Upper lobe of right lung (tissue), 1 donor: ENCODE measurements around the gene GXYLT1. TPM values are rescaled to one million over a fixed set of nuclear protein-coding genes. Genes with fewer than 3 reads are reported as not detected.
"Not testable (repeated sequence)": the region's sequence is repeated elsewhere in the genome, so short reads cannot be mapped to it uniquely, and the experiment has no call there.

Experiments
- ATAC-seq: fragments of 200-7000 bp; cut with Tn5 transposase; one replicate; pipeline ENCODE4 v1.9.1; 2020; ENCODE audit warnings: mild to moderate bottlenecking, moderate library complexity
- DNase-seq: peaks from one replicate; pipeline ENCODE4 v3.0.0-alpha.2; 2020
- H3K27ac ChIP-seq: fragments of 200-600 bp; one replicate; pipeline ENCODE4 v1.8.0; 2022
- H3K27me3 ChIP-seq: fragments of 200-600 bp; one replicate; pipeline ENCODE4 v1.8.0; 2022; ENCODE audit warnings: mild to moderate bottlenecking
- H3K36me3 ChIP-seq: fragments of 200-600 bp; one replicate; pipeline ENCODE4 v1.8.0; 2022
- H3K4me1 ChIP-seq: fragments of 200-600 bp; one replicate; pipeline ENCODE4 v1.8.0; 2022
- H3K4me3 ChIP-seq: fragments of 200-600 bp; one replicate; pipeline ENCODE4 v1.8.0; 2022; ENCODE audit warnings: mild to moderate bottlenecking
- H3K9me3 ChIP-seq: fragments of 200-600 bp; one replicate; pipeline ENCODE4 v1.8.0; 2022
- intact Hi-C: fragments of 100-400 bp; cut with DNase I; formaldehyde crosslinking; loops from one replicate; pipeline ENCODE4 v1.11.0; 2022
- long read RNA-seq: library from polyadenylated mRNA; unstranded; transcript quantifications from one replicate; pipeline ENCODE4 v2.0.0, GENCODE V29; 2021
- total RNA-seq: library from RNA; stranded (reverse); fragmentation: NEBNext Ultra II Directional; extraction: Animal tissue kit (Norgen Biotek cat#: 25700); gene quantifications from one replicate; pipeline ENCODE4 v1.2.1, GENCODE V29; 2021
- TF ChIP-seq, protein P1 (sequence below): fragments of 200-600 bp; IDR thresholded peaks from one replicate; pipeline ENCODE4 v1.8.0; 2022; ENCODE audit warnings: antibody characterized with exemption
- donor health status: DM: no; HTN: yes; CAD: no; lungs with severe emphysema.

GXYLT1 gene, protein sequence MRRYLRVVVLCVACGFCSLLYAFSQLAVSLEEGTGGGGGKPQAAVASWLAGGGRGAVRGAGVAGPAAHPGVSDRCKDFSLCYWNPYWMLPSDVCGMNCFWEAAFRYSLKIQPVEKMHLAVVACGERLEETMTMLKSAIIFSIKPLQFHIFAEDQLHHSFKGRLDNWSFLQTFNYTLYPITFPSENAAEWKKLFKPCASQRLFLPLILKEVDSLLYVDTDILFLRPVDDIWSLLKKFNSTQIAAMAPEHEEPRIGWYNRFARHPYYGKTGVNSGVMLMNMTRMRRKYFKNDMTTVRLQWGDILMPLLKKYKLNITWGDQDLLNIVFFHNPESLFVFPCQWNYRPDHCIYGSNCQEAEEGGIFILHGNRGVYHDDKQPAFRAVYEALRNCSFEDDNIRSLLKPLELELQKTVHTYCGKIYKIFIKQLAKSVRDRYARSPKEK
- 15.7 TPM for total RNA-seq
- long read RNA-seq, full-length matches to known transcripts, result 19 of 23 reads
- long read RNA-seq, partial matches to known transcripts, result 1 of 23 reads
- long read RNA-seq, other reads (novel, unspliced or antisense), result 3 of 23 reads

DNA sequence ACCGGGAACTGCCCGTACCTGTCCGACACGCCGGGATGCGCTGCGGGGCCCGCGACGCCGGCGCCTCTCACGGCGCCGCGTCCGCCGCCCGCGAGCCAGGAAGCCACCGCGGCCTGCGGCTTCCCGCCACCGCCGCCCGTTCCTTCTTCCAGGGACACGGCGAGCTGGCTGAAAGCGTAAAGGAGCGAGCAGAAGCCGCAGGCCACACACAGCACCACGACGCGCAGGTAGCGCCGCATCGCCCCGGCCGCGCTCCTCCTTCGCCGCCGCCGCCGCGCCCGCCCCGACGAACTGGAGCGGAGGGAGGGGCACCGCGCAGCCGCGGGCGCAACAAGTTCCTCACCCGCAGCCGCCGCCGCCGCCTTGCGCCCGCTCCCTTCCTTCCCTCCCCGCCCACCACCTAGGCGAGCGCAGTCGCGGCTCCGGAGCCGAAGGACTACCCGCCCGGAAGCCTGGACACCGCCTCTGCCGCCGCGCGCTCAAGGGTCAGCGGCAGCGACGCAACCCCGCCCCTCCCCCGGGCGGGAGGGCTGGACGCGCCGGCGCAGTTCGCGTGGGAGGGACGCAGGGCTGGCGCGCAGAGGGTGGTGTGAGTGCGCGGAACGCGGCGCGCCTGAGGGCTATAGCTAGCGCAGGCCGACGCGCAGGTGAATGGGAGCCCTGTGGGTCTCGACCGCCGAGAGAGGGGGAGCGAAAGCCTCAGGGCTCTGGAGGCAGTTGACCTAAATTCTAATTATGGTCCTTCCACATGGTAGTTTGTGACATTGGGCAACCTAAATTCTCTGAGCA is at the start of gene GXYLT1:
TSS of gene GXYLT1 (minus strand) at position 467 of the 789 bp plus-strand sequence. CDS start at position 239, 228 bp downstream.
- Histone ChIP-seq H3K27ac (peak within 1 kb of the TSS; percentile 83), H3K9me3 (no peaks in the 10 kb centered on the region), H3K4me1 (peaks cover 17% of the 10 kb centered on the region), H3K4me3 (peak within 1 kb of the TSS; percentile 66), H3K36me3 (no peaks in the 10 kb centered on the region), H3K27me3 (no peaks in the 10 kb centered on the region)
- peak; percentile 98 for ATAC-seq
- DNase-seq, result peak; percentile 98
- TF ChIP-seq, protein P1, sequence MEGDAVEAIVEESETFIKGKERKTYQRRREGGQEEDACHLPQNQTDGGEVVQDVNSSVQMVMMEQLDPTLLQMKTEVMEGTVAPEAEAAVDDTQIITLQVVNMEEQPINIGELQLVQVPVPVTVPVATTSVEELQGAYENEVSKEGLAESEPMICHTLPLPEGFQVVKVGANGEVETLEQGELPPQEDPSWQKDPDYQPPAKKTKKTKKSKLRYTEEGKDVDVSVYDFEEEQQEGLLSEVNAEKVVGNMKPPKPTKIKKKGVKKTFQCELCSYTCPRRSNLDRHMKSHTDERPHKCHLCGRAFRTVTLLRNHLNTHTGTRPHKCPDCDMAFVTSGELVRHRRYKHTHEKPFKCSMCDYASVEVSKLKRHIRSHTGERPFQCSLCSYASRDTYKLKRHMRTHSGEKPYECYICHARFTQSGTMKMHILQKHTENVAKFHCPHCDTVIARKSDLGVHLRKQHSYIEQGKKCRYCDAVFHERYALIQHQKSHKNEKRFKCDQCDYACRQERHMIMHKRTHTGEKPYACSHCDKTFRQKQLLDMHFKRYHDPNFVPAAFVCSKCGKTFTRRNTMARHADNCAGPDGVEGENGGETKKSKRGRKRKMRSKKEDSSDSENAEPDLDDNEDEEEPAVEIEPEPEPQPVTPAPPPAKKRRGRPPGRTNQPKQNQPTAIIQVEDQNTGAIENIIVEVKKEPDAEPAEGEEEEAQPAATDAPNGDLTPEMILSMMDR, result no peak
- intact Hi-C loops, result no loop called here

DNA sequence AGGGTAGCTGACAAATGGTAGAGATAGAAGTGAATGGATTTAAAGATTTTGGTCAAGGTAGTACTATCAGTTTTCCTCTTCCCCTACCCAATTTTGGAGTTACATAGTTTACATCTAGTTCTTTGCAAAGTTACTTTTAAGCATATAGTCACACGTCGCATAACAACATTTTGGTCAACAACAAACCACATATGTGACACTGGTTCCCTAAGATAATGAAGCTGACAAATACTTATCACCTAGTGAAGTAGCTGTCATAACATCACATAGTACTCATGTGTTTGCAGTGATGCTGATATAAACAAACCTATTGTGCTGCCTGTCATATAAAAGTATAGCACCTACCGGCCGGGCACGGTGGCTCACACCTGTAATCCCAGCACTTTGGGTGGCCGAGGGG is 48.0 kb upstream of the GXYLT1 start:
- Histone ChIP-seq H3K4me1 (no peaks in the 10 kb centered on the region), H3K27me3 (no peaks in the 10 kb centered on the region), H3K9me3 (no peaks in the 10 kb centered on the region), H3K4me3 (no peak overlapping the region), H3K36me3 (peaks cover 14% of the 10 kb centered on the region), H3K27ac (no peak overlapping the region)
- TF ChIP-seq, protein P1, result no peak
- intact Hi-C loops, result no loop called here
- DNase-seq, result no peak
- no peak for ATAC-seq

DNA sequence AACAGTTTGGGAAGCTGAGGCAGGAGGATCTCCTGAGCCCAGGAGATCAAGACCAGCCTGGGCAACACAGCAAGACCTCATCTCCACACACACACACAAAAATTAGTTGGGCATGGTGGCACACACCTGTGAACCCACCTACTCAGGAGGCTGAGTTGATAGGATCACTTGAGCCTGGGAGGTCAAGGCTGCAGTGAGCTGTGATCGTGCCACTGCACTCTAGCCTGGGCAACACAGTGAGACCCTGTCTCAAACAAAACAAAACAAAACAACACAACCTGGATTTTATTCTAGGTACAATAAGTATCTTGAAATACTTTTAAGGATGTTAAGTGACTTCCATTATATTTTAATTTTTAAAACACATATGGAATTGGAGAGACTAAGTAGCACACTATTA is 47.6 kb upstream of the GXYLT1 start:
- DNase-seq (no peak), ATAC-seq (no peak)
- H3K4me3 ChIP-seq, result no peak overlapping the region
- H3K27ac ChIP-seq, result no peak overlapping the region
- H3K4me1 ChIP-seq, result no peaks in the 10 kb centered on the region
- TF ChIP-seq, protein P1, result no peak
- no peaks in the 10 kb centered on the region for H3K9me3 ChIP-seq
- intact Hi-C loops, result no loop called here
- H3K27me3 ChIP-seq, result no peaks in the 10 kb centered on the region
- H3K36me3 ChIP-seq, result peaks cover 10% of the 10 kb centered on the region

DNA sequence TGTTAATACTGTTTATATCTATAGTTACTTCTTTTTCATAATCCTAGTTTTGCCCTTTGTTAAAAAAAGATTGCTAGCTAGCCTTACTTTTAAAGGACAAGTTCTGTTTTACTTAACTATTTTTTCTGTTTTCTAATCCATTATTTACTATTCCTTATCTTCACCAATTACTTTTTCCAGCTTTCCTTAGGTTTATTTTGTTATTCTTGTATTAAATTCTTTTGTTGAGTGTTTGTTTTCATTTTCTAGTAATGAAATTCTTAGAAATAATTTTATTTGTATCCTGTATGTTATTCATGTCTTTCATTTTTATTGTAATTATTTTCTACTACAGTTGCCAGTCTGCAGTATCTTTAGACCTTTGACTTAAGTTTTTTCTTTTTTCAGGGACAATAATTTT is 45.7 kb upstream of the GXYLT1 start:
- TF ChIP-seq, protein P1, result no peak

DNA sequence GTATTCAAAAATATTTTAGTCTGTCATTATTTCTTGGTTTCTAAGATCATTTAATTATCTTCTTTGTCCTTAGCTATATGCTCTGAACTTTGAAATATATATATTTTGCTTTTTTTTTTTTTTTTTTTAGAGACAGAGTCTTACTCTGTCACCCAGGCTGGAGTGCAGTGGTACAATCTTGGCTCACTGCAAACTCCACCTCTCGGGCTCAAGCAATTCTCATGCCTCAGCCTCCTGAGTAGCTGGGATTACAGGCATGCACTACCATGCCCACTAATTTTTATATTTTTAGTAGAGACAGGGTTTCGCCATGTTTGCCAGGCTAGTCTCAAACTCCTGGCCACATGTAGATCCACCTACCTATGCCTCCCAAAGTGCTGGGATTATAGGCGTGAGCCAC is 43.6 kb upstream of the GXYLT1 start:
- H3K9me3 ChIP-seq, DNase-seq, H3K27ac ChIP-seq, H3K4me3 ChIP-seq, H3K27me3 ChIP-seq, H3K4me1 ChIP-seq, H3K36me3 ChIP-seq, ATAC-seq, intact Hi-C loops: not testable (repeated sequence)

More for the DNA sequence above, 45.7 kb upstream of the GXYLT1 start:
- Histone ChIP-seq H3K9me3 (no peaks in the 10 kb centered on the region), H3K36me3 (peaks cover 4% of the 10 kb centered on the region), H3K27me3 (no peaks in the 10 kb centered on the region), H3K4me1 (no peaks in the 10 kb centered on the region), H3K27ac (no peak overlapping the region), H3K4me3 (no peak overlapping the region)
- ATAC-seq (no peak), DNase-seq (no peak)
- intact Hi-C loops, result no loop called here

DNA sequence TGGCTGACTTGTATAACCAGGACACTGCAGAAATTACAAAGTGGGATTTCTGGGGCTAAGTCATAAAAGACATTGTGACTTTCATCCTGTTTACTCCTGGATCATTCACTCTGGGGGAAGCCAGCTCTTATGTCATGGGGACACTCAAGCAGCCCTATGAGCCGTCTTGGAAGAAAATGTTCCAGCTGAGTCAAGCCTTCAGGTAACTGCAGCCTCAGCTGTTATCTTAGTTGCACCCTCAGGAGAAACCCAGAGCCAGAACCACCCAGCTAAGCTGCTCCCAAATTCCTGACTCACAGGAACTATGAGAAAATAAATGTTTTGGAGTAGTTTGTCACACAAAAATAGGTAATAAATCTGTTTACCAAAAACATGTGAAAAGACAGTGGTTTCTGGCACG is 43.1 kb upstream of the GXYLT1 start:
- no peak overlapping the region for H3K27ac ChIP-seq
- no peaks in the 10 kb centered on the region for H3K4me1 ChIP-seq
- intact Hi-C loops, result no loop called here
- no peaks in the 10 kb centered on the region for H3K9me3 ChIP-seq
- H3K36me3 ChIP-seq, result peaks cover 4% of the 10 kb centered on the region
- ATAC-seq, result no peak
- no peak overlapping the region for H3K4me3 ChIP-seq
- no peak for DNase-seq
- TF ChIP-seq, protein P1, result no peak
- H3K27me3 ChIP-seq, result no peaks in the 10 kb centered on the region
